WI38 (cell line): Measurements from ENCODE around the gene C1orf198.

Experiments
- H3K4me3 ChIP-seq: 2 replicates; pipeline ENCODE4 v1.5.1; 2011; ENCODE audit warnings: low read depth, mild to moderate bottlenecking, control low read depth, low read length
- CTCF ChIP-seq: IDR thresholded peaks from 2 replicates; pipeline ENCODE4 v1.5.1; 2012; ENCODE audit warnings: low read depth, mild to moderate bottlenecking, control low read depth, low read length

Gene C1orf198

GRCh38 chr1:230833511-230833910, 34.8 kb downstream of the C1orf198 start:
- no peak for TF ChIP-seq CTCF
- no peak overlapping the region for H3K4me3 ChIP-seq

GRCh38 chr1:230832476-230832875, 35.8 kb downstream of the C1orf198 start:
- no peak for TF ChIP-seq CTCF
- H3K4me3 ChIP-seq, result no peak overlapping the region

- no peak for TF ChIP-seq CTCF
Observed at GRCh38 chr1:230831771-230832170, 36.5 kb downstream of the C1orf198 start.

GRCh38 chr1:230828421-230828820, 39.9 kb downstream of the C1orf198 start:
- H3K4me3 ChIP-seq, result no peak overlapping the region
- TF ChIP-seq CTCF, result no peak

More at GRCh38 chr1:230831771-230832170, 36.5 kb downstream of the C1orf198 start:
- no peak overlapping the region for H3K4me3 ChIP-seq

- H3K4me3 ChIP-seq, result no peak overlapping the region
- no peak for TF ChIP-seq CTCF
Observed at GRCh38 chr1:230827801-230828200, 40.5 kb downstream of the C1orf198 start.

- no peak overlapping the region for H3K4me3 ChIP-seq
- TF ChIP-seq CTCF, result no peak
Observed at GRCh38 chr1:230827081-230827681, 41.1 kb downstream of the C1orf198 start.

- no peak for TF ChIP-seq CTCF
- H3K4me3 ChIP-seq, result no peak overlapping the region
Observed at GRCh38 chr1:230826166-230826875, 42.0 kb downstream of the C1orf198 start.
